Activated T-helper 2 cell treated with anti-CD3 and anti-CD28 coated beads, Interferon-gamma antibody, Interleukin-2, Interleukin-4, amounts not matched to agents 10 μg/mL and 5 μg/mL and 100 μg/mL, durations not matched to agents 14 hours and 24 hours and 36 hours (primary cell): ENCODE measurements around the gene PRKAB1. TPM values are rescaled to one million over a fixed set of nuclear protein-coding genes. Genes with fewer than 3 reads are reported as not detected.

Source experiments
- DNase-seq: peaks from one replicate; pipeline ENCODE4 v3.0.0; 2021; ENCODE audit warnings: low spot score
- H3K27ac Mint-ChIP-seq: one replicate; pipeline ENCODE4 v1.8.0; 2021; ENCODE audit warnings: mixed read lengths
- H3K27me3 Mint-ChIP-seq: one replicate; pipeline ENCODE4 v1.8.0; 2021; ENCODE audit warnings: low read depth, mixed read lengths
- H3K36me3 Mint-ChIP-seq: one replicate; pipeline ENCODE4 v1.8.0; 2021; ENCODE audit warnings: low read depth, mixed read lengths
- H3K4me1 Mint-ChIP-seq: one replicate; pipeline ENCODE4 v1.8.0; 2021; ENCODE audit warnings: low read depth, mixed read lengths
- H3K4me3 Mint-ChIP-seq: one replicate; pipeline ENCODE4 v1.8.0; 2021; ENCODE audit warnings: low read depth, mild to moderate bottlenecking, moderate library complexity, mixed read lengths
- H3K9me3 Mint-ChIP-seq: one replicate; pipeline ENCODE4 v1.8.0; 2021; ENCODE audit warnings: mixed read lengths
- intact Hi-C: fragments of 100-400 bp; cut with micrococcal nuclease; formaldehyde crosslinking; loops from one replicate; pipeline ENCODE4 v1.15.1; 2023
- total RNA-seq: library from RNA; stranded (reverse); gene quantifications from 2 replicates; pipeline ENCODE4 v1.2.3, GENCODE V29; 2022

Gene PRKAB1
- total RNA-seq, 1 donor from 2014 or later = 28.2 TPM

DNA sequence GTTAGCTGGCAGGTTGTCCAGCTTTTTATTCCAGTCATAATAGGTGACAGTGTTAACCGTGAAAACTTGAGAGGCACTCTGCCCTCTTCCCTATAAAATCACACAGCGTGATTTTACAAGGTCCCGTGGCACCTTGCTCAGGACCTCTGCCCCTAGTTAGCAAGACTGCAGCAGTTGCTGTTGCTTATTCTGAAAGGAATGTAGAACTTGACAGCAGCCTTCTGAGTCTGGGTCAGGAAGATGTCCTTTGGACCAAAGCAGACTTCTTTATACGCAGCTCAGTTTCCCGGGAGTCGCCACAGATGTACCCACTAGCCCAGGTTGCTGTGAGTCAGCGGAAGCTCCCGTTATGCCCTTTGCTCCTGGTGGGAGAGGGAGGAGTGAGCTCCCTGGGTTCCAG, 13.2 kb downstream of the PRKAB1 start:
- Mint-ChIP-seq H3K4me1 (peaks cover 18% of the 10 kb centered on the region), H3K9me3 (no peaks in the 10 kb centered on the region), H3K36me3 (peaks cover 73% of the 10 kb centered on the region), H3K27me3 (no peaks in the 10 kb centered on the region), H3K27ac (no peak overlapping the region), H3K4me3 (no peak overlapping the region)
- no peak for DNase-seq
- intact Hi-C loops = loop anchor here (5.0 kb wide), 1 partner anchor 221 kb away; no protein-coding TSS in a partner anchor

DNA sequence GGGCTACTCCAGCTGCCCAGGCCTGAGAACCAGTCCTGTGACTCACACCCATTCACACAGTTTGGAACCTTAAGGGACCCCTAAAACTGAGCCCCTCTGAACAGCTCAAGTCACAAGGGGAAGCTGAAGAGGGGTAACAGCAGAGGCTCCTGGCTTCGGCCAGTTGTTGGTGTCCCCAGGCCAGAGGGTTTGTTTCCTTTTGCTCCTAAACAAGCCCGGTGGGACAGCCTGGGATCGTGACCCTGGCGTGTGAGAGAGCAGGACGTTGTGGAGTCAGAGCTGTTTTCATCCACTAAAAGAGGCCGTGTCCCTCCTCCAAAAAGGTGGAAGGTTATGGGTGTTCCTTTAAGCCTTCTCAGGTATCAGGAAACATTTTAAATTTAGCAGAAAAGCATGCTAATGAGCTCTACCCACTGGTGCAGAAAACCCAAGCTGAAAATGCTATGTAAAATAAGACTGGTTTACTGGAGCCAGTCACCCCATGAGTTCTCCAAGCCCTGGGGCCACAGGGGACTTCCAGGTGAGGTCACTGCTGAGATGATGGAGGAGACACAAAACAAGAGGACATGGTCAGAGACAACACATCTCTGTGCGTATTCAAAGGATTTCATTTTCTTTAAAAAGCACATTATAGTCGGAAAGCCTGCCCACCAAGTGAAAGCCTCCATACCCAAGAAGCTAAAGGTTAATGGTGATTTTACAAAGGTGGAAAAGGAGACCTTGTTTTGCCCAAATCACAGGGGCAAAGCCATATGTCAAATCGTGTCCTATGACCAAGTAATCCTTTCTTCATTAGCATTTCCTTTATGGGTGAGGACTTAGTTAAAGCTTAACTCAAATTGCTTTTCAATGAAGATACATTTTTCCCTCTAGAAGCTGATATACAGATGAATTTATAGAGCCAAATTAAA, 14.1 kb downstream of the PRKAB1 start:
- Mint-ChIP-seq H3K36me3 (peaks cover 73% of the 10 kb centered on the region), H3K4me1 (peaks cover 18% of the 10 kb centered on the region), H3K27me3 (no peaks in the 10 kb centered on the region), H3K9me3 (no peaks in the 10 kb centered on the region), H3K27ac (peak overlapping the region; percentile 92), H3K4me3 (no peak overlapping the region)
- intact Hi-C loops = loop anchor here (5.0 kb wide), 1 partner anchor 220 kb away; no protein-coding TSS in a partner anchor
- DNase-seq = no peak

DNA sequence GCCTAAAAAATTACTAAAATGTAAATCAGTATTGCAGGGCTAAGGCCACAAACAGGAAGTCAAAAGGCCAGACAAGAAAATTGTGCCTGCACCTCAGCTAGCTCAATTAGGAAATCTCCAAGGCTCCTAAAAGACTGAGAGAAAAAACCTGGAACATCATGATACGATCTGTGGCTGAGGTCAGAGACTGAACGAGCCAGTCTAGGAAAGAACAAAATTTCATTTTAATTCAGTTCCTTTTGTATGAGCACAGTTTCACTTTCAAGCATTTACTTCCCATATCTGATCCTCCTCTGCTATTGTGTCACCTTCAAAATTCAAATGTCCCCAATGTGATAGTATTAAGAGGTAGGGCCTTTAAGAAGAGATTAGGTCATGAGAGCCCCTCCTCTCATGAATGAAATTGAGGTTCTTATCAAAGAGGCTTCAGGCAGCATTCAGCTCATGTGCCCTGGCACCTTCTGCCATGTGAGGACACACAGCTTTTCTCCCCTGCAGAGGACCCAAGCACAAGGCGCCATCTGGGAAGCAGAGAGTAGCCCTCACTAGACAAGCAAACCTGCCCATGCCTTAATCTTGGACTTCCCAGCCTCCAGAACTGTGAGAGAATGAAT, 14.8 kb downstream of the PRKAB1 start:
- no peak for DNase-seq
- intact Hi-C loops = loop anchor here (5.0 kb wide), 1 partner anchor 220 kb away; no protein-coding TSS in a partner anchor
- Mint-ChIP-seq H3K27ac (peak overlapping the region; percentile 92), H3K9me3 (no peaks in the 10 kb centered on the region), H3K4me3 (no peak overlapping the region), H3K36me3 (peaks cover 76% of the 10 kb centered on the region), H3K27me3 (no peaks in the 10 kb centered on the region), H3K4me1 (peaks cover 18% of the 10 kb centered on the region)

DNA sequence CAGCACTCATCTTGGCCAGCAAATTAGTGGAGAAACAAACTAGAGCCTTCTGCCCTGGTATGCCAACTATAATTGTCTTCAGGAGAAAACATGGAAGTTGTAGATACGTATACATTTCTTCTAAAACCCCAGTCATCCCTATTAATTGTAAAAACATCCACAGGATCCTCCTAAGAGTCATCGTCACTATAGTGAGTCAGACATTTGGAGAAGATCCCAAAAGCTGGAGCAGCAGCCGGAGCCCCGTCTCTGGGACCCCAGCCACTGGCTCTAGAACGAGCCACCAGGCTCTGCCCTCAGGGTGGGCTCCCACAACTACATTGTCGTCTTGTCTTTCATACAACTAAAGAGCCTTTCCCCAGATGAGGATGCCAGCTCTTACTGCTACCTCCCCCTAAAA, 15.5 kb downstream of the PRKAB1 start:
- H3K36me3 Mint-ChIP-seq = peaks cover 74% of the 10 kb centered on the region

DNA sequence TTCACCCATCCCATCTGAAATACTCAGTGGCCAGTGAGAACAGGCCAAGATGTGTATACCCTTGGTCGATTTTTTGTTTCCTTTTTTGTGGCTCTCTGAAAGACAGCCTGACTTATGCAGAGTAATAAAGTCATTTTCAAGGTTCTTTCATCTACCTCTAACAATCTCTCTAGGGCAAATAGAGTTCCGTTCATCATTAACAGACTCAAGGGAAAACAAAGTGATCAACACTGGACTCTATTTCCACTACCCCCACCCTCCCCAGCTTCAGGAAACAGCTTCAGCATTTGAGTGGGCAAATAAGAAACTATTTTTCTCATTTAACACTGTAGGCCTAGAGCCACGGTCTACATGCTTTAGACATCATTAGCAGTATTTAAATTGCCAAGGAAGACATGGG, 15.9 kb downstream of the PRKAB1 start:
- Mint-ChIP-seq H3K27me3 (no peaks in the 10 kb centered on the region), H3K4me1 (peaks cover 18% of the 10 kb centered on the region), H3K9me3 (no peaks in the 10 kb centered on the region), H3K36me3 (peaks cover 70% of the 10 kb centered on the region), H3K27ac (peak overlapping the region; percentile 63), H3K4me3 (no peak overlapping the region)
- no peak for DNase-seq
- intact Hi-C loops = loop anchor here (5.0 kb wide), 1 partner anchor 218 kb away; no protein-coding TSS in a partner anchor

More for the DNA sequence above, 15.5 kb downstream of the PRKAB1 start:
- no peak for DNase-seq
- intact Hi-C loops = loop anchor here (5.0 kb wide), 1 partner anchor 219 kb away; no protein-coding TSS in a partner anchor
- no peaks in the 10 kb centered on the region for H3K9me3 Mint-ChIP-seq
- peaks cover 18% of the 10 kb centered on the region for H3K4me1 Mint-ChIP-seq
- no peak overlapping the region for H3K4me3 Mint-ChIP-seq
- H3K27ac Mint-ChIP-seq = peak overlapping the region; percentile 63
- H3K27me3 Mint-ChIP-seq = no peaks in the 10 kb centered on the region

DNA sequence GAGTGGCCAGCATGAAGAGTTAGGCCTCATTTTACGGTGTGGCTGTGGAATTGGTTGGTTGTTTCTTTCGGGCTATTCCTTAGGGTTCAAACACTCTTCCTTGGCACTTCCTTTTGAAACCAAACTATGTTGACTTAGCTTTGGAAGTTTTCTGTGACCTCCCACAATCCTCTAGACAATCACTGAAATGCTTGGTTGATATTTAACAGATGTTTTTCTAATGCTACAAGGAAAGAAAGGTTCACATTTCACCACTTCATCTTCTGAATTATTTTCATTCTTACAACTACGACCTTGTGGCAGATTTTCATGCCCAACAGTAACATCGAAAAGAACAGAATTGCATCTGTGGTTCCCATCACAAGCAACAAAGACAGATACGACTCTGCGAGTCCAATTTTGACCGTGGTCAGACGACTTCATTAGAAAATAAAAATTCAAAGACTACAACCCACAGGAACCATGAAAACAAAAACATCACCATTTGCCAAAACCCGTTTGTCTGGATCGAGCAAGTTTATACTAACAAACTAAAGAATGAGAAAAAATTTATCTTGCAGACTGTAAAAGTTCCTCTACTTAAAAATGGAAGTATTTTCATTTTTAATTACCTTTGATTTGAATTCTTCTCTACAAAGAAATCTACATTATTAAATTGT, 16.9 kb downstream of the PRKAB1 start:
- Mint-ChIP-seq H3K36me3 (peaks cover 64% of the 10 kb centered on the region), H3K27ac (no peak overlapping the region), H3K4me3 (no peak overlapping the region), H3K9me3 (no peaks in the 10 kb centered on the region), H3K27me3 (no peaks in the 10 kb centered on the region), H3K4me1 (peaks cover 18% of the 10 kb centered on the region)
- intact Hi-C loops = loop anchor here (5.0 kb wide), 1 partner anchor 217 kb away; no protein-coding TSS in a partner anchor
- no peak for DNase-seq

DNA sequence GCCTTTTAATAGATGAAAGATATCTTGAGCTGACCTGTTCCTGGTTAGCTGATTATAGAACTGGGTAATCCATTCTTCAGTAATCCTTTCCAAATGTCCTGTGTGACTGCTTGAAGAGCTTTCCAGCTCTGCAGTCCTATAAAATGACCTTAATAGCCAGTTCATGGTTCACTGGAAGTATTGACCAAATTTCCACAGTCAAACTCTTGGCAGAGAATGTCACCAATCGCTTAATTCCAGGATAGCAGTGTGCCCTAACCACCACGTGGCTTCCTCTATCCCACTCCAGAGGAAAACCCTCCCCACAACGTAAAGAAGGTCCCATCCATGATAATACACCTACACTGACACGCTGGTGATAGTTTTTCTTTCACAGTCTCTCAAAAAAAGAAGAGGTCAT, 17.4 kb downstream of the PRKAB1 start:
- H3K4me3 Mint-ChIP-seq = no peak overlapping the region
- peaks cover 18% of the 10 kb centered on the region for H3K4me1 Mint-ChIP-seq
- DNase-seq = no peak
- H3K27me3 Mint-ChIP-seq = no peaks in the 10 kb centered on the region
- no peak overlapping the region for H3K27ac Mint-ChIP-seq
- intact Hi-C loops = no loop called here
- H3K36me3 Mint-ChIP-seq = peaks cover 59% of the 10 kb centered on the region
- no peaks in the 10 kb centered on the region for H3K9me3 Mint-ChIP-seq

DNA sequence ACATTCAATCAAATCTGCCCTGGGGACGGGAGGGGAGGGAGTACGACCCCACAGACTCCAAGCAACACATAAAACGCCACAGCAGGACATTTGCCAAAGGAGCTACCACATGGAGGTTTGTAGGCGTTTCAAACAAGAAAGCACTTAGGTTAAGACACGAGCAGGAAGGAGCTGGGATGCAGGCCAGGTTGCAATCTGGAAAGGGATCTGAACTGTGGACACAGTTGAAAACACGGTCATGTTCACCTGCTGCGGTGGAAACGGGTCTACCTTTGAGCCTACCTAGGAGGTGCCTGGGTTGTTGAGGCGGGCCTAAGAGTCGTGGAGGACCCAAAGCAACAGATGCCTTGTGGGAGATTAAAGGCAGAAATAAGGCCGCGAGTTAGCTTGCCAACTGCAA, 18.4 kb downstream of the PRKAB1 start:
- intact Hi-C loops = no loop called here
- H3K27ac Mint-ChIP-seq = no peak overlapping the region
- H3K27me3 Mint-ChIP-seq = no peaks in the 10 kb centered on the region
- peaks cover 18% of the 10 kb centered on the region for H3K4me1 Mint-ChIP-seq
- peaks cover 50% of the 10 kb centered on the region for H3K36me3 Mint-ChIP-seq
- no peak for DNase-seq
- no peaks in the 10 kb centered on the region for H3K9me3 Mint-ChIP-seq
- no peak overlapping the region for H3K4me3 Mint-ChIP-seq

DNA sequence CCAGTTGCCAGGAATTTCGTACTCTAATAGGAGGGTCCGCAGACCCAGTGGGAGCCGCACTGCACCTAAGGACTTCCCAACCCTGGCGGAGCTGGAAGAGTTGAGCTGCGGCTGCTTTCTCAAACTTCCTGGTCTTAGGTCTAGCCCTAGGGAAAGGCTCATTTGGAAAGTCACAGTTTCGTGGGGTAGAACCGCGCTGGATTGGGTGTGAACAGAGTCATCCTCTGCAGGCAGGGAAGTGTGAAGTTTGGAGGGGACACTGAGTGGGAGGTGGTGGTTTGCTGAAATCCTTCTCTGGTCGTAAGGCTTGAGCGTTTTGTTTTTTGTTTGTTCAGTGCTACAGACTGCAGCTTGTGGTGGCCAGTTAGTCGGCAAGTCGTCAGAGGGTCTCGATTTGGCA, 18.8 kb downstream of the PRKAB1 start:
- intact Hi-C loops = no loop called here
- Mint-ChIP-seq H3K27me3 (no peaks in the 10 kb centered on the region), H3K27ac (no peak overlapping the region), H3K4me3 (no peak overlapping the region), H3K9me3 (no peaks in the 10 kb centered on the region), H3K4me1 (peaks cover 18% of the 10 kb centered on the region), H3K36me3 (peaks cover 47% of the 10 kb centered on the region)
- DNase-seq = no peak

DNA sequence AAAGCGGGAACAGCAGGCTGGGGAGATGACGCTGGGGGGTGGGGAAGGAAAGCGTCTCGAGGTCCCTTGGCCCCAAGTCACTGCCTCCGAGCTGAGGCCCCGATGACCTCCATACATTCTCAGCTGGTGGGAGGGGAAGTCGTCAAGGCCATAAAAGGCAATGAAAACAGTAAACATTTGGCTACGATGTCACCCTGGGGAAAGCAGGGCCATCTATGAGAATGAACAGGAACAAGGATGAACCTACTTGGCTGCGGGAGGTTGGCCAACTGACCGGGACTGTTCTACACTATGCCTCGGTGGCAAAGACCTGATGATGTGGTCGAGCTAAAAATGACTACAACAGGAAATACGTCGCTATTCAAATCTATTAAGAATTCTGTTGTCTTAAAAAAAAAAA, 19.5 kb downstream of the PRKAB1 start:
- H3K27me3 Mint-ChIP-seq = no peaks in the 10 kb centered on the region
- no peaks in the 10 kb centered on the region for H3K9me3 Mint-ChIP-seq
- H3K27ac Mint-ChIP-seq = no peak overlapping the region
- no peak for DNase-seq
- peaks cover 41% of the 10 kb centered on the region for H3K36me3 Mint-ChIP-seq
- intact Hi-C loops = no loop called here
- no peak overlapping the region for H3K4me3 Mint-ChIP-seq
- H3K4me1 Mint-ChIP-seq = peaks cover 11% of the 10 kb centered on the region

DNA sequence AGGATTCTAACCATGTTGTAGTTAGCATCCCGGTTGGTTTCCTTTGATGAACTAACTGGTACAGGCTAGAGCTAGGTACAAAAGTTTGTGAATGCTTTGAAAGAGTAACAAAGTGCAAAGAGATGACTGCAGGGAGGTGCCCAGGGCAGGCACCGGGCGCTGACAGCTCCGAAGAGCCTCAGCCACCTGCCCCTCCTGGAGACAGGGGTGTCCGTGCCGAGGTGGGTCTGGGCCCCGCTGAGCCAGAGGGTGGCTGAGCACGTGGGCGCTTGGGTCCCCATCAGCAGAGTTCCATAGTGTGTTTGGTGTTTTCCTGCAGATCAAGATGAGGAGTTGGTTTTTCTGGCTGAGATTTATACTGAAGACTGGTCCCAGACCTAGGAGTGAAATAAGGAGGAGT, 19.9 kb downstream of the PRKAB1 start:
- Mint-ChIP-seq H3K27ac (no peak overlapping the region), H3K4me3 (no peak overlapping the region), H3K27me3 (no peaks in the 10 kb centered on the region), H3K4me1 (peaks cover 7% of the 10 kb centered on the region), H3K36me3 (peaks cover 37% of the 10 kb centered on the region), H3K9me3 (no peaks in the 10 kb centered on the region)
- intact Hi-C loops = no loop called here
- DNase-seq = no peak

DNA sequence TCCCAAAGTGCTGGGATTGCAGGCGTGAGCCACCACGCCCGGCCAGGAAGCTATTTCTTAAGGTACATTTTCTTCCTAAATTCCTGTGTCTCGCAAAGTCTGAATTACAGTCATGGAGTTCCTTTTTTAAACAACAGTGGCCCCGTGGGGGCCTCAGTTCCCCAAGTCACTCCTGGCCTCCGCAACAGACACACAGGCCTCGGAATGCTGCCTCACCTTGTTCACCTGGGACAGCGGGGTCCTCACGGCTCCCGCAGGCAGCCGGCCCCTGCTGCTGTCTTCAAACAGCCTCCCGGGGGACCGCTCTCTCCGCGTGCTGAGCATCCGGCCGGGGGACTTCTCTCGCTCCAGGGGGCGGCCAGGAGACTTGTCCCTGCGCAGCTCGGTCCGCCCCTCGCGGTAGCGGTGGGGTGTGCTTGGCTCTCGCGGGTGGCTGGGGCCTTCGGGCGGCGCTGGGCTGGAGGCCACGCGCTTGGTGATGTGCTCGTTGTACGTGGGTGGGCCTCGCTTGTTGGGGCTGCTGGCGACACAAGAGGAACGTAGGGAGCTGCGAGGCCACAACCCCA, 22.1 kb downstream of the PRKAB1 start:
- no peaks in the 10 kb centered on the region for H3K9me3 Mint-ChIP-seq
- H3K27ac Mint-ChIP-seq = no peak overlapping the region
- no peaks in the 10 kb centered on the region for H3K4me1 Mint-ChIP-seq
- peaks cover 31% of the 10 kb centered on the region for H3K36me3 Mint-ChIP-seq
- H3K4me3 Mint-ChIP-seq = no peak overlapping the region
- intact Hi-C loops = no loop called here
- no peaks in the 10 kb centered on the region for H3K27me3 Mint-ChIP-seq
- no peak for DNase-seq
